Choroid plexus epithelial cell (primary cell): ENCODE results near the gene RAB4A.

Experiments
- DNase-seq: peaks from one replicate; pipeline ENCODE4 v3.0.0-alpha.2; 2010; ENCODE audit warnings: low read depth
- H3K4me3 ChIP-seq: 2 replicates; pipeline ENCODE4 v1.5.1; 2011; ENCODE audit warnings: low read depth, mild to moderate bottlenecking, control low read depth, low read length, moderate library complexity
- TF ChIP-seq, protein P1 (sequence below): conservative IDR thresholded peaks from 2 replicates; pipeline ENCODE4 v1.5.1; 2011; ENCODE audit warnings: low read depth, mild to moderate bottlenecking, control low read depth, inconsistent platforms, low read length, moderate library complexity

The RAB4A gene

GRCh38 chr1:229342656-229343569 lies 72.0 kb downstream of the RAB4A start, which contains the start of gene CCSAP:
TSS of gene CCSAP (minus strand) at chr1:229343047. CDS start at chr1:229342465, 582 bp downstream.
- DNase-seq, result peak; percentile 42

GRCh38 chr1:229344139-229344538 lies 73.2 kb downstream of the RAB4A start:
- TF ChIP-seq, protein P1, sequence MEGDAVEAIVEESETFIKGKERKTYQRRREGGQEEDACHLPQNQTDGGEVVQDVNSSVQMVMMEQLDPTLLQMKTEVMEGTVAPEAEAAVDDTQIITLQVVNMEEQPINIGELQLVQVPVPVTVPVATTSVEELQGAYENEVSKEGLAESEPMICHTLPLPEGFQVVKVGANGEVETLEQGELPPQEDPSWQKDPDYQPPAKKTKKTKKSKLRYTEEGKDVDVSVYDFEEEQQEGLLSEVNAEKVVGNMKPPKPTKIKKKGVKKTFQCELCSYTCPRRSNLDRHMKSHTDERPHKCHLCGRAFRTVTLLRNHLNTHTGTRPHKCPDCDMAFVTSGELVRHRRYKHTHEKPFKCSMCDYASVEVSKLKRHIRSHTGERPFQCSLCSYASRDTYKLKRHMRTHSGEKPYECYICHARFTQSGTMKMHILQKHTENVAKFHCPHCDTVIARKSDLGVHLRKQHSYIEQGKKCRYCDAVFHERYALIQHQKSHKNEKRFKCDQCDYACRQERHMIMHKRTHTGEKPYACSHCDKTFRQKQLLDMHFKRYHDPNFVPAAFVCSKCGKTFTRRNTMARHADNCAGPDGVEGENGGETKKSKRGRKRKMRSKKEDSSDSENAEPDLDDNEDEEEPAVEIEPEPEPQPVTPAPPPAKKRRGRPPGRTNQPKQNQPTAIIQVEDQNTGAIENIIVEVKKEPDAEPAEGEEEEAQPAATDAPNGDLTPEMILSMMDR, result no peak
- DNase-seq, result no peak
- no peak overlapping the region for H3K4me3 ChIP-seq

More at GRCh38 chr1:229342656-229343569, 72.0 kb downstream of the RAB4A start, which contains the start of gene CCSAP:
- TF ChIP-seq, protein P1, result no peak
- H3K4me3 ChIP-seq, result peak within 1 kb of the TSS; percentile 81

- peak; percentile 17 for DNase-seq
- H3K4me3 ChIP-seq, result no peak overlapping the region
- TF ChIP-seq, protein P1, result no peak
Observed at GRCh38 chr1:229344937-229345684, 74.2 kb downstream of the RAB4A start.

GRCh38 chr1:229347528-229347927 lies 76.6 kb downstream of the RAB4A start:
- no peak overlapping the region for H3K4me3 ChIP-seq
- TF ChIP-seq, protein P1, result no peak
- no peak for DNase-seq

- no peak overlapping the region for H3K4me3 ChIP-seq
- TF ChIP-seq, protein P1, result no peak
- DNase-seq, result no peak
Observed at GRCh38 chr1:229349463-229350385, 78.8 kb downstream of the RAB4A start.

DNA sequence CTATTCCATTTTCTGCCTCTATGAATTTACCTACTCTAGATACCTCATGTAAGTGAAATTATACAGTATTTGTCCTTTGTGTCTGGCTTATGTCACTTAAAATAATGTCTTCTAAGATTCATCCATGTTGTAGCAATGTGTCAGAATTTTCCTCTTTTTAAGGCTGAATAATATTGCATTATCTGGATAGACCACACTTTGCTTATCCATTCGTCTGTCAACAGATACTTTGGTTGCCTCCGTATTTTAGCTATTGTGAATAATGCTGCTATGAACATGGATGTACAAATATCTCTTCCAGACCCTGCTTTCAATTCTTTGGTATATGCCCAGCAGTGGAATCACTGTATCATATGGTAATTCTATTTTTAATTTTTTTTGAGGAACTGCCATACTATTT lies 82.1 kb downstream of the RAB4A start:
- no peak for DNase-seq
- TF ChIP-seq, protein P1, result no peak
- H3K4me3 ChIP-seq, result no peak overlapping the region
